Erythroblast (primary cell): ENCODE data around the gene PADI2.

Experiments used
- GATA1 ChIP-seq: IDR thresholded peaks from 2 replicates; pipeline ENCODE4 v1.6.1; 2011; ENCODE audit warnings: low read depth, mild to moderate bottlenecking, control low read depth, low read length, moderate library complexity
- POLR2A ChIP-seq: IDR thresholded peaks from 2 replicates; pipeline ENCODE4 v1.6.1; 2011; ENCODE audit warnings: mild to moderate bottlenecking, low read length

- no peak for TF ChIP-seq POLR2A
- TF ChIP-seq GATA1 = no peak
Observed at GRCh38 chr1:17128361-17128760, 9.1 kb upstream of the PADI2 start.
